HG02938 (cell line): Measurements from ENCODE around the gene AASDH.

Source experiments
- ATAC-seq: cut with Tn5 transposase; IDR thresholded peaks from one replicate; pipeline ENCODE4 v1.9.1; 2021; ENCODE audit warnings: mild to moderate bottlenecking, moderate library complexity; ENCODE audit not compliant: unreplicated experiment

Gene AASDH

GRCh38 chr4:56387023-56388001, at the start of gene AASDH:
TSS of gene AASDH (minus strand) at chr4:56387491. CDS start at chr4:56384299, 3,192 bp downstream.
- ATAC-seq = peak; percentile 92

- peak; percentile 69 for ATAC-seq
Measured at GRCh38 chr4:56435140-56435926, 48.0 kb upstream of the AASDH start, which contains the start of gene PPAT. TSS of gene PPAT (minus strand) at chr4:56435615. CDS start at chr4:56435477, 138 bp downstream.

- ATAC-seq = peak; percentile 12
Measured at GRCh38 chr4:56434599-56435139, 47.4 kb upstream of the AASDH start.

GRCh38 chr4:56433280-56433679, 46.0 kb upstream of the AASDH start:
- no peak for ATAC-seq

- ATAC-seq = no peak
Measured at GRCh38 chr4:56430203-56430602, 42.9 kb upstream of the AASDH start.

- no peak for ATAC-seq
Measured at GRCh38 chr4:56427179-56427578, 39.9 kb upstream of the AASDH start.

GRCh38 chr4:56426273-56426672, 39.0 kb upstream of the AASDH start:
- peak; percentile 95 for ATAC-seq

- no peak for ATAC-seq
Measured at GRCh38 chr4:56425518-56425917, 38.2 kb upstream of the AASDH start.

- ATAC-seq = no peak
Measured at GRCh38 chr4:56424697-56425514, 37.6 kb upstream of the AASDH start.

- ATAC-seq = no peak
Measured at GRCh38 chr4:56424176-56424575, 36.9 kb upstream of the AASDH start.

GRCh38 chr4:56417396-56417795, 30.1 kb upstream of the AASDH start:
- no peak for ATAC-seq

- no peak for ATAC-seq
Measured at GRCh38 chr4:56416349-56416748, 29.1 kb upstream of the AASDH start.

GRCh38 chr4:56414135-56414670, 26.9 kb upstream of the AASDH start:
- ATAC-seq = no peak

GRCh38 chr4:56410247-56411062, 23.2 kb upstream of the AASDH start:
- ATAC-seq = peak; percentile 54

GRCh38 chr4:56409511-56410090, 22.3 kb upstream of the AASDH start:
- ATAC-seq = no peak

GRCh38 chr4:56408978-56409377, 21.7 kb upstream of the AASDH start:
- no peak for ATAC-seq

- ATAC-seq = no peak
Measured at GRCh38 chr4:56406151-56406550, 18.9 kb upstream of the AASDH start.

GRCh38 chr4:56405016-56405415, 17.7 kb upstream of the AASDH start:
- no peak for ATAC-seq

GRCh38 chr4:56400560-56400959, 13.3 kb upstream of the AASDH start:
- ATAC-seq = no peak
